HepG2 (cell line): ENCODE data around the gene STYXL2. TPM values are rescaled to one million over a fixed set of nuclear protein-coding genes. Genes with fewer than 3 reads are reported as not detected.

Source experiments
- ATAC-seq: fragments of 200-7000 bp; cut with Tn5 transposase; 3 replicates; pipeline ENCODE4 v1.9.1; 2020; ENCODE audit warnings: mild to moderate bottlenecking, moderate library complexity
- BruUV-seq: library from RNA; stranded (reverse); fragments of 400-500 nt; replicated peaks from 2 replicates; lab custom pipeline; 2021; lab: Mats Ljungman, UMichigan
- CTCF ChIA-PET: fragments of 300-600 bp; formaldehyde crosslinking; extraction: SDS; loops from one replicate; lab custom pipeline; 2021; ENCODE audit warnings: low total read pairs, inconsistent platforms, low intra/inter-chr PET ratio; lab: Yijun Ruan, JAX
- POLR2A ChIA-PET: fragments of 350-600 bp; sonication (Branson Sonifier 250); formaldehyde crosslinking; loops from one replicate; lab custom pipeline; 2020; ENCODE audit warnings: antibody characterized with exemption, inconsistent platforms; lab: Yijun Ruan, JAX
- DNase-seq: peaks from one replicate; pipeline ENCODE4 v3.0.0-alpha.2; 2015; ENCODE audit warnings: low spot score
- FAIRE-seq: peaks from 3 replicates; lab custom pipeline; 2011; peaks lifted over from hg19 to GRCh38; lab: Jason Lieb, UNC
- H2AFZ ChIP-seq: one replicate; pipeline ENCODE4 v1.6.1; 2011; ENCODE audit warnings: low read length, inconsistent platforms
- H3K27ac ChIP-seq: fragments of 300-600 bp; 3 replicates; pipeline ENCODE4 v1.8.0; 2011; ENCODE audit warnings: mixed run types, mild to moderate bottlenecking, mixed read lengths, low read length, inconsistent platforms; ENCODE audit not compliant: insufficient read depth; ENCODE audit errors: extremely low read length
- H3K27me3 ChIP-seq, 2 experiments: fragments of 200-600 bp in 1 of 2; 2 replicates in 1 of 2; 3 replicates in 1 of 2; pipeline versions ENCODE4 v1.6.0 to v1.8.0; 2011; ENCODE audit warnings: low read length in 2 of 2, mild to moderate bottlenecking in 2 of 2, moderate library complexity in 2 of 2, inconsistent platforms in 1 of 2; ENCODE audit not compliant: insufficient read depth in 2 of 2, control insufficient read depth in 1 of 2
- H3K36me3 ChIP-seq, 2 experiments: fragments of 200-600 bp in 1 of 2; replicated peaks in 1 of 2; 2 replicates in 1 of 2; 3 replicates in 1 of 2; pipeline versions ENCODE4 v1.5.1 to v1.8.0; 2011; ENCODE audit warnings: low read length in 2 of 2, inconsistent platforms in 1 of 2; ENCODE audit not compliant: insufficient read depth in 2 of 2, control insufficient read depth in 1 of 2
- H3K4me1 ChIP-seq: 2 replicates; pipeline ENCODE4 v1.5.1; 2012; ENCODE audit warnings: low read length, inconsistent platforms; ENCODE audit not compliant: insufficient read depth
- H3K4me2 ChIP-seq: 2 replicates; pipeline ENCODE4 v1.6.0; 2011; ENCODE audit warnings: low read depth, low read length, inconsistent platforms
- H3K4me3 ChIP-seq, 3 experiments: fragments of 200-600 bp in 1 of 3; sonication (generic), shearing (Covaris generic) in 1 of 3; replicated peaks in 1 of 3; 2 replicates each; pipeline ENCODE4 v1.5.1; 2011 to 2016; ENCODE audit warnings: low read length in 3 of 3, inconsistent platforms in 2 of 3, low read depth in 2 of 3, mild to moderate bottlenecking in 2 of 3, control low read depth in 1 of 3, mixed read lengths in 1 of 3; ENCODE audit not compliant: insufficient read depth in 1 of 3
- H3K79me2 ChIP-seq: one replicate; pipeline ENCODE4 v1.6.1; 2011; ENCODE audit warnings: low read length, inconsistent platforms; ENCODE audit not compliant: insufficient read depth
- H3K9ac ChIP-seq: 2 replicates; pipeline ENCODE4 v1.6.0; 2011; ENCODE audit warnings: mild to moderate bottlenecking, low read depth, low read length, inconsistent platforms; ENCODE audit not compliant: insufficient read depth
- H3K9me3 ChIP-seq: 2 replicates; pipeline ENCODE4 v1.5.1; 2012; ENCODE audit warnings: mild to moderate bottlenecking, low read length
- H4K20me1 ChIP-seq: 2 replicates; pipeline ENCODE4 v1.6.0; 2011; ENCODE audit warnings: inconsistent platforms, mild to moderate bottlenecking, low read length, moderate library complexity; ENCODE audit not compliant: insufficient read depth
- E2F5 ChIP-seq: sonication (generic); formaldehyde crosslinking; conservative IDR thresholded peaks from 2 replicates; pipeline ENCODE4 v1.4.0; 2020; ENCODE audit warnings: missing genetic modification reagents
- FOXJ3 ChIP-seq: sonication (generic); formaldehyde crosslinking; IDR thresholded peaks from 2 replicates; pipeline ENCODE4 v1.4.0; 2020; ENCODE audit warnings: missing genetic modification reagents, mild to moderate bottlenecking, borderline replicate concordance
- HMGXB3 ChIP-seq: sonication (generic); formaldehyde crosslinking; IDR thresholded peaks from 2 replicates; pipeline ENCODE4 v1.4.0; 2020; ENCODE audit warnings: missing genetic modification reagents, borderline replicate concordance
- KDM3A ChIP-seq: IDR thresholded peaks from 2 replicates; pipeline ENCODE4 v1.6.1; 2018; ENCODE audit warnings: low read depth, missing compliant biosample characterization
- MED1 ChIP-seq: sonication (generic); formaldehyde crosslinking; IDR thresholded peaks from 2 replicates; pipeline ENCODE4 v1.4.0; 2020; ENCODE audit warnings: missing genetic modification reagents
- NCOA1 ChIP-seq: sonication (generic); formaldehyde crosslinking; IDR thresholded peaks from 2 replicates; pipeline ENCODE4 v1.9.0; 2021; ENCODE audit warnings: missing genetic modification reagents
- NFYC ChIP-seq: IDR thresholded peaks from 2 replicates; pipeline ENCODE4 v1.6.1; 2016; ENCODE audit warnings: missing genetic modification reagents, missing compliant biosample characterization
- SMARCE1 ChIP-seq: fragments of 450-650 bp; IDR thresholded peaks from 2 replicates; pipeline ENCODE4 v1.6.1; 2017; ENCODE audit warnings: borderline replicate concordance
- SOX5 ChIP-seq: IDR thresholded peaks from 2 replicates; pipeline ENCODE4 v1.6.1; 2016; ENCODE audit warnings: borderline replicate concordance
- TCF7L2 ChIP-seq: IDR thresholded peaks from 2 replicates; pipeline ENCODE4 v1.6.1; 2011; ENCODE audit warnings: mild to moderate bottlenecking, low read depth, low read length, moderate library complexity
- TGIF2 ChIP-seq: IDR thresholded peaks from 2 replicates; pipeline ENCODE4 v1.6.1; 2016; ENCODE audit warnings: control low read depth, missing compliant biosample characterization
- TIGD3 ChIP-seq: sonication (generic); formaldehyde crosslinking; IDR thresholded peaks from 2 replicates; pipeline ENCODE4 v1.5.1; 2020; ENCODE audit warnings: mild to moderate bottlenecking, missing genetic modification reagents, borderline replicate concordance
- ZFX ChIP-seq: sonication (generic); formaldehyde crosslinking; IDR thresholded peaks from 2 replicates; pipeline ENCODE4 v1.4.0; 2020; ENCODE audit warnings: mild to moderate bottlenecking, low read depth, missing genetic modification reagents, moderate library complexity
- ZKSCAN8 ChIP-seq: IDR thresholded peaks from 2 replicates; pipeline ENCODE4 v1.6.1; 2016; ENCODE audit warnings: borderline replicate concordance, missing genetic modification reagents, missing compliant biosample characterization
- ZNF362 ChIP-seq: sonication (generic); formaldehyde crosslinking; IDR thresholded peaks from 2 replicates; pipeline ENCODE4 v1.4.0; 2020; ENCODE audit warnings: missing genetic modification reagents, mild to moderate bottlenecking, borderline replicate concordance
- ZNF75D ChIP-seq: sonication (generic); formaldehyde crosslinking; IDR thresholded peaks from 2 replicates; pipeline ENCODE4 v1.8.1; 2023; ENCODE audit warnings: missing genetic modification reagents, mild to moderate bottlenecking, borderline replicate concordance
- WGBS: methylation state at CpG from one replicate; pipeline ENCODE4 v1.1.6; 2017; ENCODE audit warnings: low lambda C conversion rate; 5-methylcytosine and 5-hydroxymethylcytosine counted together
- in situ Hi-C: cut with HindIII; loops from 2 replicates; pipeline ENCODE4 v1.10.0; 2017; ENCODE audit warnings: low pct_unique_long_range_greater_than_20kb; ENCODE audit not compliant: extremely low pct_ligation_motif_present
- intact Hi-C: fragments of 100-400 bp; cut with micrococcal nuclease; formaldehyde crosslinking; loops from one replicate; pipeline ENCODE4 v1.10.0; 2022; ENCODE audit not compliant: unreplicated experiment
- polyA plus RNA-seq, 8 experiments: library from polyadenylated mRNA; depleted of rRNA in 3 of 8; stranded (reverse) in 7 of 8; unstranded in 1 of 8; fragments of >200 nt; fragmentation: Illumina TruSeq in 4 of 8; extraction: Trizol in 4 of 8; gene quantifications; 2 replicates each; pipeline versions ENCODE4 v1.2.1 to v1.2.3, GENCODE V29; 2011 to 2016; ENCODE audit warnings: low read depth in 4 of 8, missing spikeins in 1 of 8, mixed read lengths in 1 of 8; ENCODE audit not compliant: insufficient read depth in 1 of 8
- total RNA-seq, 5 experiments: library from RNA; depleted of rRNA; stranded (reverse); fragments of >200 nt; fragmentation: Illumina TruSeq; extraction: Trizol; gene quantifications; 2 replicates each; pipeline ENCODE4 v1.2.3, GENCODE V29; 2016; ENCODE audit warnings: low read depth in 1 of 5

Gene STYXL2
- total and polyA plus RNA-seq, 2 of the 13 experiments (the other 11 are each of a cell fraction or from before 2014, with no cell fraction given): not detected

- H2AFZ ChIP-seq: no peak overlapping the region
- H3K4me3 ChIP-seq: no peak overlapping the region
- BruUV-seq: no TSS peak
- TF ChIP-seq HMGXB3 (CRISPR knock-in tag): no peak
- no peak for TF ChIP-seq NFYC
- TF ChIP-seq ZKSCAN8 (CRISPR knock-in tag): no peak
- no peak for TF ChIP-seq KDM3A (CRISPR knock-in tag)
- no peak for TF ChIP-seq SMARCE1
- no peak for TF ChIP-seq NCOA1 (CRISPR knock-in tag)
- no peak for TF ChIP-seq TGIF2 (CRISPR knock-in tag)
- TF ChIP-seq SOX5: no peak
- TF ChIP-seq FOXJ3: no peak
- no peak for TF ChIP-seq ZNF75D
- no peak for TF ChIP-seq ZFX (CRISPR knock-in tag)
- no peak for TF ChIP-seq ZNF362 (CRISPR knock-in tag)
- TF ChIP-seq E2F5 (CRISPR knock-in tag): no peak
- no peak for TF ChIP-seq MED1 (CRISPR knock-in tag)
- TF ChIP-seq TCF7L2: no peak
- TF ChIP-seq TIGD3 (CRISPR knock-in tag): no peak
- TF ChIP-seq, all 625 proteins: peak for 0
- H3K9ac ChIP-seq: no peak overlapping the region
- 19% methylated on average over 8 of the region's 8 CpGs for WGBS
- ChIA-PET POLR2A (no interaction called here), CTCF (no interaction called here)
- intact Hi-C loops (no loop called here), in situ Hi-C loops (no loop called here)
- no peaks in the 10 kb centered on the region for H3K9me3 ChIP-seq
- peaks cover under 1 to 8% of the 10 kb centered on the region in 2 experiments; a peak in 3 of 5 replicates for H3K27me3 ChIP-seq
- no peak overlapping the region for H3K27ac ChIP-seq
- no peak for FAIRE-seq
- H4K20me1 ChIP-seq: no peaks in the 10 kb centered on the region
- no peak for ATAC-seq
- no peaks in the 10 kb centered on the region for H3K4me1 ChIP-seq
- no peak for DNase-seq
- H3K36me3 ChIP-seq: no peaks in the 10 kb centered on the region
- H3K79me2 ChIP-seq: no peaks in the 10 kb centered on the region
- H3K4me2 ChIP-seq: no peak overlapping the region
These were observed 17.7 kb upstream of the STYXL2 start for GRCh38 chr1:167076136-167076710.
